Measurements from ENCODE around the gene DOK3.
A peak's percentile ranks its signal among the peaks of the same experiment; 100 is the strongest.

The DOK3 gene

DNA sequence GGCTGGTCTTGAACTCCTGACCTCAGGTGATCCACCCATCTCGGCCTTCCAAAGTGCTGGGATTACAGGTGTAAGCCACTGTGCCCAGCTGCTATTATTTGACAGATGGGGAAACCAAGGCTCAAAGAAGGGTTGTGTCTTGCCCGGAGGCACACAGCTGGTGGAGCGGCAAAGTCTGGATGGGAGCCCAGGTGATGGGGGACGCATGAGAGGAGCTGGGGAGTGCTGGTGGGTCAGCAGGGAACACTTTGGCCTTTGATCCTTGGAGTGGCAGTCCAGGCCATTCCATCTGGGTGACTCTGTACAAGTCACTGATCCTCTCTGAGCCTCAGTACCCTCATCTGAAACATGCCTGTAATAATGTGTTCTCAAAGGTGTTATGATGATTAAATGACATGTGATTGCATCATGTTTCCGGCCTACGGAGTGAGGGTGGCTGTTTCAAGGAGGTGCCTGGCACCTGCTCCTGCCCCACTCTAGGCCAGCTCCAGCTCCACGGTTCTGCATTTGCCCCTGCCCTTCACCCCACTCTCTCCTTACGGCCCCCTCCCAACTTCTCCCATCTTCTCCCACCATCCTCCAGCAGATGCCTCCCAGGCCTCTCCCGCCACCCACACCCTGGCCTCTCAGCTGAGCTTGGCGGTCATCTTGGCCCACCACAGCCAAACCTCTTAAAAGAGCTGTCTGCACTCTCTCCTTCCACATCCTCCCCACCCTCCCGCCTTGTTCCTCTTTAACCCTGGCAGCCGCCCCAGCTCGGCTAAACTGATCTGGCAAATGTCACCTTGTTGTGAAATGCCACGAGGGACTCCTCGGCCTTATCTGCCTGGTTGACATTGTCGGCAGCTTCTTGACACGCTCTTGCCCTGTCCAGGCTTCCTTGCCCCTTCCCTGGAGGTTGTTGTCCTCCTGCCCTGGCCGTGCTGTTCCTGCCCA is 30.6 kb downstream of the DOK3 start:
- peak; percentile 59 for DNase-seq

DNA sequence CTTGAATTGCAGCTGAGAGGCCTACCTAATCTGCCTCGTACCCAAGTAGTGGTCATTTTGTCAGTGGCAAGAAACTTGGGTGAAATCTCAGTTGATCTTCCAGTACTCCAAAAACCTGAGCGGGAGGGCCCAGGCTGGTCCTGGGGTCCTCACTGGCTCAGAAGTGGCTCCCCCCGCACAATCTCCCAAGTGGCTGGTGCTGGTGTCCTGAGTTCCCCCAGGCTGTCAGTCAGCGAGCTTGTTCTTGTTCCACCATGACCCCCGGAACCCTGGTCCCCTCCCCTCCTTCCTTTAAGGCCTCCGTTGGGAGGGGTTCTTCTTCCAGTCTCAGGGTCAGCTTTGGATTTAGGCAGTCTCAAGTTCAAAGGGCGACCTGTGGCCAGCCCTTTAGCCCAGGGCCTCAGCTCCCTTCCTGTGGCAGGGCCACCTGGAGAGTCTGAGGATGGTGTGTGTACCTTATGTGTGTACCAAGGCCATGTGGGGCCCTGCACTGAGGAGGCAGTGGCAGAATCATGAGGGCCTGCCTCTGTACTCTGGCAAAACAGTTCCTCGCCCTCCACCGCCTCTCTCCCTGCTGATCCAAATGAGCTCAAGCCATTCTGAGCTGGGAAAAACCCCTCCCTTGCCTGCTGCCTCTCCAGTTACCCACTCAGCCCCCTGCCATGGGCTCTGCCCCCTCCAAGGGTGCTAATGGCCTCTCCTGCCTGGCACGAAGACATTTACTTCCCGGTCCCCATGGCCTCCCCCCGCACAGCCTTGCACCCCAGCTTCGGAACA is 31.7 kb downstream of the DOK3 start:
- DNase-seq = peak; percentile 55

- peak; percentile 80 for DNase-seq
These were observed 32.9 kb downstream of the DOK3 start for GRCh38 chr5:177476531-177477233.

GRCh38 chr5:177475563-177476427 is 33.8 kb downstream of the DOK3 start:
- DNase-seq = peak; percentile 47

GRCh38 chr5:177474846-177475562 is 34.6 kb downstream of the DOK3 start:
- peak; percentile 53 for DNase-seq

- DNase-seq = peak; percentile 58
These were observed 35.6 kb downstream of the DOK3 start for GRCh38 chr5:177474002-177474476.

DNA sequence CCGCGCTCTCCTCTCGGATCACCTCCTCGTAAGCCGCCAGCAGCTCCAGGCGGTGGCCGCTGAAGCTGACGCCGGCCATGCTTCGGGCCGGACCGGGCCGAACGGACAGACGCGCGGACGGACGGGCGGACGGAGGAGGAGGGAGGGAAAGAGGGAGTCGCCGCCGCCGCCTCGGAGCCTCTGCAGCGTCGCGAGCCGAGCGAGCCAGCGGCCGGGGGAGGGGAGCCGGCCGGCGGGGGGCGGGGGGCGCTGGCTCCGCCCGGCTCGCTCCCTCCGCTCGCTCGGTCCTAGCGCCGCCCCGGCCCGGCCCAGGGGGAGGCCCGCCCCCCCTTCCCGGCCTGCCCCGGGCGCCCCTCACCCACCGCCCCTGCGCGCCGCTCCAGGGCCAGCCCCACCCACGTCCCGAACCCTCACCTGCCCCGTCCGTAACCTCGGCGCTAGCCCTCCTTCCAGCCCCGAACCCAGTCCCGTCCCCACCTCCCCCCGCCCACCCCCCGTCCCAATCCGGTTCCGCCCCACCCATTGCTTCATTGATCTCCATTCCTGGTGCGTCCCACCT is 36.1 kb downstream of the DOK3 start, which contains the start of gene DBN1:
DBN1 (minus strand) TSS at position 192 of the 559 bp plus-strand sequence; CDS start at position 79, 113 bp downstream.
- DNase-seq = peak; percentile 79

DNA sequence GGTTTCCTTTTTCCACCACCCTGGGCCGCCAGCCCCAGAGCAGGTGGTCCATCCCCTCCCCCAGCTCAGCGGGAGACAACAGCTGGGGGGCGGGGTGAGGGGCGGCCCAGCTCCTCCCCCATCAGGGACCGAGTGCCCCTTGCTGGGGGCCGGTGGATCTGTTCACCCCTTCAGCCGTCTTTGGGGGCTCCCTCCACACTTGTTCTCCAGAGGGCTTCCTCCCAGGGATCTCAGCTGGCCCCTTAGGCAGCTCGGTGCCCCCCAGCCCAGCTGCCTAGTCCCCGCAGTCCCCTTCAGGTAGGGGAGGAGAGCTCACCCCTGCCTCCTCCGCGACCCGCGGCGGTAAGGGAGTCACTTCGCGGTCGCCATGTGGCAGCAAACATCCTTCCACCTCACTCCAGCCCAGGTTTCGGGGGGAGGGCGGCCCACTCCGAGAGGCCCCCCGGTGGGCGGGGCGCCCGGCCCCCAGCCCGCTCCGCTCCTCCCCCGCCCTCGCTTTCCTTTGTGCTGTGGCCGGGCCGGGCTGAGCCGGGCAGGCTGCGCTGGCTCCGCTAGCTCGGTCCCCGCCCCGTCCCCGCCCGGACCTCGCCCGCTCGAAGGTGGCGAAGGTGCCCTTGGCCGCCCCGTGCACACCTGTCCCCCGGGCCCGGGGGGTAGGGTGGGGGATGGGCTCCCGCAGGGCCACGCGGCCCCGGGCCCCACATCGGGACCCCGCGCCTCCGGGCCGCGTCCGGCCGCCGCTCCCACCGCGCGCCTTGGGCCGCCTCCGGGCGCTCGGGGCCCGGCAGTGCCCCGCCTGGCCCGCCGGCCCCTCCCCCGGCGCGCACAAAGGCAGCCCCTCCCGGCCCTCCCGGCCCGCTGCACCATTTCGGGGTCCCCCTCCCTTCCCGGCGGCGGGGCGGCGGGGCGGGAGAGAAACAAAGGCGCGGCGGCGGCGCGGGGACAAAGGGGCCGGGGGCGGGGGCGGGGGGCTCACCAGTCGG is 36.9 kb downstream of the DOK3 start:
- peak; percentile 47 for DNase-seq

- peak; percentile 49 for DNase-seq
These were observed 37.8 kb downstream of the DOK3 start for GRCh38 chr5:177471610-177472356.

DNA sequence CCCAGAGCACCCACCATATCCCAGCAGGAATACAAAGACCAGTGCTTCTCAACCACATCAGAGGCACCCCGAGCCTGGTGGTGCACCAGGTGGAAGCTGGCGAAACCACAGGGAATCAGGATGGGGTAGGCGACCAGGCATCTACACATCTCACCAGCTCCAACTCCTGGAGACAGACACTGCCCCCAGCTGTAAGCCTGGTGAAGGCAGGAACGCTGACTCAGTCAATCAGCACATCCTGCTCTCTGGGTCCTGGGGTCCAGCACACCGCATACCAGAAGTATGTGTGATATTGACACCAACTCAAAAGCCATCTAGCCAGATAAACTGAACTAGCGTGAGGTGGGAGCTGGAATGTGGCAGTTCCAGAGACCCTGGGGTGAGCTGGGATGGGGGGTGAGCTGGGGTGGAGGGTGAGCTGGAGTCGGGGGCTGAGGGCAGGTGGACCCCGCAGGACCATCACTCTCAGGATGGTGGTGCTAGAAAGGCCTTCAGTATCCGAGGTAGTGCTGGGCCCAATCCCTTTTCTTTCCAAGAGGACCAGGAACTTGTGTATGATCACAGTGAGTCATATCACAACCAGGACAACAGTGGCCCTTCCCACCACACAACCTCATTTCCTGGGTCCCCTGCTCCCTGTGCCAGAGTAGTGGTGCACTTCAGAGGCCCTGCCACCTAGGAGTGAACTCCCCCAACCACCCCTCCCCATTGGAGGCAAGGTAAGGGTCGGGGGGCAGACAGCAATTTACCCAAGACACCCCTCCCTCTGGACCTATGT is 38.7 kb downstream of the DOK3 start:
- peak; percentile 66 for DNase-seq

GRCh38 chr5:177469750-177470525 is 39.7 kb downstream of the DOK3 start:
- DNase-seq = no peak

- DNase-seq = peak; percentile 85
These were observed 40.7 kb downstream of the DOK3 start for GRCh38 chr5:177468685-177469628.

- no peak for DNase-seq
These were observed 41.3 kb downstream of the DOK3 start for GRCh38 chr5:177468329-177468684.

- DNase-seq = no peak
These were observed 42.2 kb downstream of the DOK3 start for GRCh38 chr5:177467436-177467835.

DNA sequence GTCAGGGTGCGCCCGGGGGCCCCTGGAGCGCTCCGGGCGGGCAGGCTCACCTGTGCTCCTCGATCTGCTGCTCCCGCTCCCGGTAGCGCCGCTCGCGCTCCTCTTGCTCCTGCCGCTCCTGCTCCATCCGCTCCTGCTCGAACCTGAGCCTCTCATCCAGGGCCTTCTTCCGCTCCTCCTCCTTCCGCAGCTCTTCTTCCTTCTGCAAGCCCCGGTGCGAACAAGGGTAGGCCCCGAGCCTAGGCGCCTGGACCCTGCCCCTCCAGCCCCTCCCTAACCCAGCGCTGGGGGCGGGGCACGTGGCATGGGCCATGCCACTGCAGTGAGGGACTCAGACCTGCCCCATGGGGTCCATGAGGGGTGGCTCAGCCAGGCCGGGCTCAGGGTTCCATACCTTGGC is 42.8 kb downstream of the DOK3 start:
- DNase-seq = no peak

GRCh38 chr5:177465044-177465443 is 44.6 kb downstream of the DOK3 start:
- DNase-seq = no peak

All from fibroblast of skin of scalp (primary cell).